ENCODE data around the gene LEMD3.
A peak's percentile ranks its signal among the peaks of the same experiment; 100 is the strongest.

The LEMD3 gene

GRCh38 chr12:65171073-65171472 lies 1.7 kb downstream of the LEMD3 start:
- Histone ChIP-seq H3K9me3 (ENCODE audit: control insufficient read depth, insufficient read depth, low read depth, low read length) (no peaks in the 10 kb centered on the region), H3K4me1 (ENCODE audit: control insufficient read depth, insufficient read depth, low read length) (no peaks in the 10 kb centered on the region), H3K36me3 (ENCODE audit: control insufficient read depth in 2 of 2, insufficient read depth in 1 of 2, low read length in 2 of 2) (peaks cover 5 to 30% of the 10 kb centered on the region in 2 experiments; a peak in 2 of 3 replicates), H3K4me3 (ENCODE audit: low read depth, low read length) (peak overlapping the region; percentile 88), H3K27ac (ENCODE audit: extremely low read depth, low read depth, low read length) (no peak overlapping the region)
- ChIA-PET POLR2A (no interaction called here), CTCF (interaction anchor here (0.8 kb wide), 1 partner anchor 61 kb away, joined by 4 read pairs; no protein-coding TSS in a partner anchor)
- no peak for TF ChIP-seq ZBTB21 (tag by site-specific recombination; IDR thresholded peaks at IDR 0.05)
- no peak for TF ChIP-seq ZNF354C (tag by site-specific recombination; IDR thresholded peaks at IDR 0.05; ENCODE audit: borderline replicate concordance, low read depth)
- TF ChIP-seq ZNF449 (tag by site-specific recombination; IDR thresholded peaks at IDR 0.05), result no peak
- no peak for TF ChIP-seq ZNF664 (tag by site-specific recombination; IDR thresholded peaks at IDR 0.05)
- peak; percentile 83 for TF ChIP-seq PRDM6 (tag by site-specific recombination; IDR thresholded peaks at IDR 0.05)
- no peak for TF ChIP-seq ZNF670 (tag by site-specific recombination; IDR thresholded peaks at IDR 0.05; ENCODE audit: low read depth)
- no peak for TF ChIP-seq ZNF146 (tag by site-specific recombination; IDR thresholded peaks at IDR 0.05)
- TF ChIP-seq ZNF132 (tag by site-specific recombination; IDR thresholded peaks at IDR 0.05; ENCODE audit: borderline replicate concordance), result no peak
- peak; percentile 59 for TF ChIP-seq ZNF629 (tag by site-specific recombination; IDR thresholded peaks at IDR 0.05)
- no peak for TF ChIP-seq ZNF214 (tag by site-specific recombination; IDR thresholded peaks at IDR 0.05; ENCODE audit: borderline replicate concordance)
- no peak for TF ChIP-seq ZNF175 (tag by site-specific recombination; IDR thresholded peaks at IDR 0.05)
- TF ChIP-seq ZEB2 (tag by site-specific recombination; IDR thresholded peaks at IDR 0.05), result no peak
- TF ChIP-seq, protein P1, sequence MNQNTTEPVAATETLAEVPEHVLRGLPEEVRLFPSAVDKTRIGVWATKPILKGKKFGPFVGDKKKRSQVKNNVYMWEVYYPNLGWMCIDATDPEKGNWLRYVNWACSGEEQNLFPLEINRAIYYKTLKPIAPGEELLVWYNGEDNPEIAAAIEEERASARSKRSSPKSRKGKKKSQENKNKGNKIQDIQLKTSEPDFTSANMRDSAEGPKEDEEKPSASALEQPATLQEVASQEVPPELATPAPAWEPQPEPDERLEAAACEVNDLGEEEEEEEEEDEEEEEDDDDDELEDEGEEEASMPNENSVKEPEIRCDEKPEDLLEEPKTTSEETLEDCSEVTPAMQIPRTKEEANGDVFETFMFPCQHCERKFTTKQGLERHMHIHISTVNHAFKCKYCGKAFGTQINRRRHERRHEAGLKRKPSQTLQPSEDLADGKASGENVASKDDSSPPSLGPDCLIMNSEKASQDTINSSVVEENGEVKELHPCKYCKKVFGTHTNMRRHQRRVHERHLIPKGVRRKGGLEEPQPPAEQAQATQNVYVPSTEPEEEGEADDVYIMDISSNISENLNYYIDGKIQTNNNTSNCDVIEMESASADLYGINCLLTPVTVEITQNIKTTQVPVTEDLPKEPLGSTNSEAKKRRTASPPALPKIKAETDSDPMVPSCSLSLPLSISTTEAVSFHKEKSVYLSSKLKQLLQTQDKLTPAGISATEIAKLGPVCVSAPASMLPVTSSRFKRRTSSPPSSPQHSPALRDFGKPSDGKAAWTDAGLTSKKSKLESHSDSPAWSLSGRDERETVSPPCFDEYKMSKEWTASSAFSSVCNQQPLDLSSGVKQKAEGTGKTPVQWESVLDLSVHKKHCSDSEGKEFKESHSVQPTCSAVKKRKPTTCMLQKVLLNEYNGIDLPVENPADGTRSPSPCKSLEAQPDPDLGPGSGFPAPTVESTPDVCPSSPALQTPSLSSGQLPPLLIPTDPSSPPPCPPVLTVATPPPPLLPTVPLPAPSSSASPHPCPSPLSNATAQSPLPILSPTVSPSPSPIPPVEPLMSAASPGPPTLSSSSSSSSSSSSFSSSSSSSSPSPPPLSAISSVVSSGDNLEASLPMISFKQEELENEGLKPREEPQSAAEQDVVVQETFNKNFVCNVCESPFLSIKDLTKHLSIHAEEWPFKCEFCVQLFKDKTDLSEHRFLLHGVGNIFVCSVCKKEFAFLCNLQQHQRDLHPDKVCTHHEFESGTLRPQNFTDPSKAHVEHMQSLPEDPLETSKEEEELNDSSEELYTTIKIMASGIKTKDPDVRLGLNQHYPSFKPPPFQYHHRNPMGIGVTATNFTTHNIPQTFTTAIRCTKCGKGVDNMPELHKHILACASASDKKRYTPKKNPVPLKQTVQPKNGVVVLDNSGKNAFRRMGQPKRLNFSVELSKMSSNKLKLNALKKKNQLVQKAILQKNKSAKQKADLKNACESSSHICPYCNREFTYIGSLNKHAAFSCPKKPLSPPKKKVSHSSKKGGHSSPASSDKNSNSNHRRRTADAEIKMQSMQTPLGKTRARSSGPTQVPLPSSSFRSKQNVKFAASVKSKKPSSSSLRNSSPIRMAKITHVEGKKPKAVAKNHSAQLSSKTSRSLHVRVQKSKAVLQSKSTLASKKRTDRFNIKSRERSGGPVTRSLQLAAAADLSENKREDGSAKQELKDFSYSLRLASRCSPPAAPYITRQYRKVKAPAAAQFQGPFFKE (tag by site-specific recombination; IDR thresholded peaks at IDR 0.05; ENCODE audit: borderline replicate concordance), result no peak
- peak; percentile 83 for TF ChIP-seq SCRT2 (tag by site-specific recombination; IDR thresholded peaks at IDR 0.05)
- TF ChIP-seq GLI2 (tag by site-specific recombination; IDR thresholded peaks at IDR 0.05; ENCODE audit: borderline replicate concordance, low read depth), result no peak
- no peak for TF ChIP-seq ZIC2 (tag by site-specific recombination; IDR thresholded peaks at IDR 0.05)
- TF ChIP-seq ZNF426 (tag by site-specific recombination; IDR thresholded peaks at IDR 0.05), result no peak
- TF ChIP-seq, protein P2, sequence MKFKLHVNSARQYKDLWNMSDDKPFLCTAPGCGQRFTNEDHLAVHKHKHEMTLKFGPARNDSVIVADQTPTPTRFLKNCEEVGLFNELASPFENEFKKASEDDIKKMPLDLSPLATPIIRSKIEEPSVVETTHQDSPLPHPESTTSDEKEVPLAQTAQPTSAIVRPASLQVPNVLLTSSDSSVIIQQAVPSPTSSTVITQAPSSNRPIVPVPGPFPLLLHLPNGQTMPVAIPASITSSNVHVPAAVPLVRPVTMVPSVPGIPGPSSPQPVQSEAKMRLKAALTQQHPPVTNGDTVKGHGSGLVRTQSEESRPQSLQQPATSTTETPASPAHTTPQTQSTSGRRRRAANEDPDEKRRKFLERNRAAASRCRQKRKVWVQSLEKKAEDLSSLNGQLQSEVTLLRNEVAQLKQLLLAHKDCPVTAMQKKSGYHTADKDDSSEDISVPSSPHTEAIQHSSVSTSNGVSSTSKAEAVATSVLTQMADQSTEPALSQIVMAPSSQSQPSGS (tag by site-specific recombination; IDR thresholded peaks at IDR 0.05; ENCODE audit: low read depth), result peak; percentile 87

Data from HEK293 (cell line).